HepG2 (cell line): ENCODE data around the gene CDK5RAP2. TPM values are rescaled to one million over a fixed set of nuclear protein-coding genes. Genes with fewer than 3 reads are reported as not detected.

Experiments
- CENPT ChIP-seq: sonication (generic); formaldehyde crosslinking; IDR thresholded peaks from 2 replicates; pipeline ENCODE4 v1.8.0; 2022; ENCODE audit warnings: low read depth, mild to moderate bottlenecking, moderate library complexity, missing genetic modification reagents
- ETS1 ChIP-seq: sonication (generic); formaldehyde crosslinking; IDR thresholded peaks from 2 replicates; pipeline ENCODE4 v1.4.0; 2020; ENCODE audit warnings: missing genetic modification reagents
- SNAPC4 ChIP-seq: sonication (generic); formaldehyde crosslinking; IDR thresholded peaks from 2 replicates; pipeline ENCODE4 v1.4.0; 2020; ENCODE audit warnings: mild to moderate bottlenecking, missing genetic modification reagents
- TGIF2 ChIP-seq: IDR thresholded peaks from 2 replicates; pipeline ENCODE4 v1.6.1; 2016; ENCODE audit warnings: control low read depth, missing compliant biosample characterization
- WIZ ChIP-seq: sonication (generic); formaldehyde crosslinking; IDR thresholded peaks from 2 replicates; pipeline ENCODE4 v1.5.1; 2020; ENCODE audit warnings: mild to moderate bottlenecking, missing genetic modification reagents
- YY1 ChIP-seq: IDR thresholded peaks from 2 replicates; pipeline ENCODE4 v1.6.1; 2011; ENCODE audit warnings: low read length, low read depth, moderate library complexity, mild to moderate bottlenecking; ENCODE audit not compliant: insufficient read depth, insufficient replicate concordance
- ZBTB14 ChIP-seq: sonication (generic); formaldehyde crosslinking; IDR thresholded peaks from 2 replicates; pipeline ENCODE4 v1.4.0; 2020; ENCODE audit warnings: missing genetic modification reagents
- ZEB1 ChIP-seq: IDR thresholded peaks from 2 replicates; pipeline ENCODE4 v1.6.1; 2012; ENCODE audit warnings: mild to moderate bottlenecking, low read depth, inconsistent platforms; ENCODE audit not compliant: insufficient replicate concordance
- ZNF34 ChIP-seq: sonication (generic); formaldehyde crosslinking; IDR thresholded peaks from 2 replicates; pipeline ENCODE4 v1.4.0; 2020; ENCODE audit warnings: mild to moderate bottlenecking, missing genetic modification reagents, borderline replicate concordance
- ZNF414 ChIP-seq: sonication (generic); formaldehyde crosslinking; IDR thresholded peaks from 2 replicates; pipeline ENCODE4 v1.5.0; 2020; ENCODE audit warnings: missing genetic modification reagents
- ZNF816 ChIP-seq: sonication (generic); formaldehyde crosslinking; IDR thresholded peaks from 2 replicates; pipeline ENCODE4 v1.8.0; 2022; ENCODE audit warnings: missing genetic modification reagents, mild to moderate bottlenecking, borderline replicate concordance
- polyA plus RNA-seq, 8 experiments: library from polyadenylated mRNA; depleted of rRNA in 3 of 8; stranded (reverse) in 7 of 8; unstranded in 1 of 8; fragments of >200 nt; fragmentation: Illumina TruSeq in 4 of 8; extraction: Trizol in 4 of 8; gene quantifications; 2 replicates each; pipeline versions ENCODE4 v1.2.1 to v1.2.3, GENCODE V29; 2011 to 2016; ENCODE audit warnings: low read depth in 4 of 8, missing spikeins in 1 of 8, mixed read lengths in 1 of 8; ENCODE audit not compliant: insufficient read depth in 1 of 8
- total RNA-seq, 5 experiments: library from RNA; depleted of rRNA; stranded (reverse); fragments of >200 nt; fragmentation: Illumina TruSeq; extraction: Trizol; gene quantifications; 2 replicates each; pipeline ENCODE4 v1.2.3, GENCODE V29; 2016; ENCODE audit warnings: low read depth in 1 of 5
- TF ChIP-seq, protein P1 (sequence below): sonication (generic); formaldehyde crosslinking; IDR thresholded peaks from 2 replicates; pipeline ENCODE4 v1.5.0; 2020; ENCODE audit warnings: mild to moderate bottlenecking, missing genetic modification reagents
- TF ChIP-seq, protein P2 (sequence below): sonication (generic); formaldehyde crosslinking; IDR thresholded peaks from 2 replicates; pipeline ENCODE4 v1.5.0; 2020; ENCODE audit warnings: mild to moderate bottlenecking, missing genetic modification reagents, borderline replicate concordance

CDK5RAP2 gene
- total and polyA plus RNA-seq, 2 of the 13 experiments (the other 11 are each of a cell fraction or from before 2014, with no cell fraction given), result 31.8 to 42.2 TPM

GRCh38 chr9:120580051-120580896 is at the start of gene CDK5RAP2 (continued):
- no peak for TF ChIP-seq ZBTB14 (CRISPR knock-in tag)
- TF ChIP-seq ZNF34 (CRISPR knock-in tag), result 0 out of 2 replicates have a peak, but pooled peaks have one; percentile 34
- TF ChIP-seq, protein P1, sequence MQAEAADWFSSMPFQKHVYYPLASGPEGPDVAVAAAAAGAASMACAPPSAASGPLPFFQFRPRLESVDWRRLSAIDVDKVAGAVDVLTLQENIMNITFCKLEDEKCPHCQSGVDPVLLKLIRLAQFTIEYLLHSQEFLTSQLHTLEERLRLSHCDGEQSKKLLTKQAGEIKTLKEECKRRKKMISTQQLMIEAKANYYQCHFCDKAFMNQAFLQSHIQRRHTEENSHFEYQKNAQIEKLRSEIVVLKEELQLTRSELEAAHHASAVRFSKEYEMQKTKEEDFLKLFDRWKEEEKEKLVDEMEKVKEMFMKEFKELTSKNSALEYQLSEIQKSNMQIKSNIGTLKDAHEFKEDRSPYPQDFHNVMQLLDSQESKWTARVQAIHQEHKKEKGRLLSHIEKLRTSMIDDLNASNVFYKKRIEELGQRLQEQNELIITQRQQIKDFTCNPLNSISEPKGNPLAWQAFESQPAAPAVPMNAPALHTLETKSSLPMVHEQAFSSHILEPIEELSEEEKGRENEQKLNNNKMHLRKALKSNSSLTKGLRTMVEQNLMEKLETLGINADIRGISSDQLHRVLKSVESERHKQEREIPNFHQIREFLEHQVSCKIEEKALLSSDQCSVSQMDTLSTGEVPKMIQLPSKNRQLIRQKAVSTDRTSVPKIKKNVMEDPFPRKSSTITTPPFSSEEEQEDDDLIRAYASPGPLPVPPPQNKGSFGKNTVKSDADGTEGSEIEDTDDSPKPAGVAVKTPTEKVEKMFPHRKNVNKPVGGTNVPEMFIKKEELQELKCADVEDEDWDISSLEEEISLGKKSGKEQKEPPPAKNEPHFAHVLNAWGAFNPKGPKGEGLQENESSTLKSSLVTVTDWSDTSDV, result no peak
- peak; percentile 100 for TF ChIP-seq YY1
- TF ChIP-seq WIZ (CRISPR knock-in tag), result no peak
- TF ChIP-seq ZEB1, result no peak
- TF ChIP-seq TGIF2 (CRISPR knock-in tag), result no peak
- TF ChIP-seq, protein P2, sequence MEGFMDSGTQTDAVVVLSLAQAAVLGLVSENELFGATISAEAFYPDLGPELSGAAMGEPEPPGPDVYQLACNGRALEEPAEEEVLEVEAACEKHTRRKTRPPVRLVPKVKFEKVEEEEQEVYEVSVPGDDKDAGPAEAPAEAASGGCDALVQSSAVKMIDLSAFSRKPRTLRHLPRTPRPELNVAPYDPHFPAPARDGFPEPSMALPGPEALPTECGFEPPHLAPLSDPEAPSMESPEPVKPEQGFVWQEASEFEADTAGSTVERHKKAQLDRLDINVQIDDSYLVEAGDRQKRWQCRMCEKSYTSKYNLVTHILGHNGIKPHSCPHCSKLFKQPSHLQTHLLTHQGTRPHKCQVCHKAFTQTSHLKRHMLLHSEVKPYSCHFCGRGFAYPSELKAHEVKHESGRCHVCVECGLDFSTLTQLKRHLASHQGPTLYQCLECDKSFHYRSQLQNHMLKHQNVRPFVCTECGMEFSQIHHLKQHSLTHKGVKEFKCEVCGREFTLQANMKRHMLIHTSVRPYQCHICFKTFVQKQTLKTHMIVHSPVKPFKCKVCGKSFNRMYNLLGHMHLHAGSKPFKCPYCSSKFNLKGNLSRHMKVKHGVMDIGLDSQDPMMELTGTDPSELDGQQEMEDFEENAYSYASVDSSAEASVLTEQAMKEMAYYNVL (CRISPR knock-in tag), result no peak
- no peak for TF ChIP-seq SNAPC4 (CRISPR knock-in tag)
- no peak for TF ChIP-seq CENPT (CRISPR knock-in tag)
- TF ChIP-seq ETS1 (CRISPR knock-in tag), result no peak
- peak; percentile 65; the same call in 1 of the 2 replicates for TF ChIP-seq ZNF816
- no peak for TF ChIP-seq ZNF414 (CRISPR knock-in tag)
